ENCODE measurements around the gene CAPRIN1. TPM values are rescaled to one million over a fixed set of nuclear protein-coding genes. Genes with fewer than 3 reads are reported as not detected.

The CAPRIN1 gene
- total and polyA plus RNA-seq, 10 of the 15 experiments (the other 5 are each of a cell fraction or from before 2014, with no cell fraction given) = 50.4 to 228 (median 191) TPM

GRCh38 chr11:34063061-34063795, 11.7 kb downstream of the CAPRIN1 start:
- 84% methylated on average over 2 of the region's 2 CpGs for WGBS (ENCODE audit: insufficient coverage, insufficient replicate concordance, low lambda C conversion rate, missing lambda C conversion rate)
- ChIA-PET RAD21 (ENCODE audit: unreplicated experiment) (no interaction called here), SMC1A (ENCODE audit: uncharacterized antibody, unreplicated experiment) (interaction anchor here (1.2 to 3.2 kb wide), 4 partner anchors 10 to 59 kb away, joined by 3 to 18 read pairs (median 10); partner anchors contain the start of gene CAPRIN1), POLR2A (interaction anchor here (0.6 to 1.3 kb wide), 5 partner anchors 13 to 414 kb away, joined by 3 to 8 read pairs (median 5); partner anchors contain the start of gene NAT10), CTCF (interaction anchor here (0.7 to 1.1 kb wide), 3 partner anchors 9 to 74 kb away, joined by 3 to 8 read pairs (median 4); no protein-coding TSS in a partner anchor)
- DNase-seq (ENCODE audit: low read depth, low spot score) (no peak), ATAC-seq (no peak), FAIRE-seq (no peak)
- intact Hi-C loops (cut with micrococcal nuclease; ENCODE audit: unreplicated experiment) (no loop called here), in situ Hi-C loops (cut with MboI) (no loop called here)
- Histone ChIP-seq H3K4me3 (no peak overlapping the region), H3K36me3 (ENCODE audit: control insufficient read depth in 2 of 2, insufficient read depth in 2 of 2, low read length in 1 of 2) (peaks cover 3 to 20% of the 10 kb centered on the region in 2 experiments), H4K20me1 (ENCODE audit: control insufficient read depth, insufficient read depth) (no peaks in the 10 kb centered on the region), H3K27me3 (replicated peaks in 1 of 2; ENCODE audit: control insufficient read depth in 2 of 2, insufficient read depth in 2 of 2, low read length in 1 of 2) (no peaks in the 10 kb centered on the region), H2AFZ (ENCODE audit: control insufficient read depth, low read depth, low read length) (no peak overlapping the region), H3K9me3 (replicated peaks; ENCODE audit: control insufficient read depth, insufficient read depth, low read length) (no peaks in the 10 kb centered on the region), H3K27ac (ENCODE audit: control insufficient read depth, insufficient read depth) (no peak overlapping the region), H3K4me2 (ENCODE audit: control insufficient read depth, insufficient read depth) (no peak overlapping the region), H3K9ac (ENCODE audit: control insufficient read depth, insufficient read depth, low read length) (no peak overlapping the region), H3K79me2 (ENCODE audit: control insufficient read depth, insufficient read depth, low read length) (peaks cover 92% of the 10 kb centered on the region), H3K4me1 (ENCODE audit: control insufficient read depth, insufficient read depth, low read length) (peaks cover 31% of the 10 kb centered on the region)
- TSS peak; percentile 16 for BruUV-seq (replicated peaks)
- TF ChIP-seq, protein P1, sequence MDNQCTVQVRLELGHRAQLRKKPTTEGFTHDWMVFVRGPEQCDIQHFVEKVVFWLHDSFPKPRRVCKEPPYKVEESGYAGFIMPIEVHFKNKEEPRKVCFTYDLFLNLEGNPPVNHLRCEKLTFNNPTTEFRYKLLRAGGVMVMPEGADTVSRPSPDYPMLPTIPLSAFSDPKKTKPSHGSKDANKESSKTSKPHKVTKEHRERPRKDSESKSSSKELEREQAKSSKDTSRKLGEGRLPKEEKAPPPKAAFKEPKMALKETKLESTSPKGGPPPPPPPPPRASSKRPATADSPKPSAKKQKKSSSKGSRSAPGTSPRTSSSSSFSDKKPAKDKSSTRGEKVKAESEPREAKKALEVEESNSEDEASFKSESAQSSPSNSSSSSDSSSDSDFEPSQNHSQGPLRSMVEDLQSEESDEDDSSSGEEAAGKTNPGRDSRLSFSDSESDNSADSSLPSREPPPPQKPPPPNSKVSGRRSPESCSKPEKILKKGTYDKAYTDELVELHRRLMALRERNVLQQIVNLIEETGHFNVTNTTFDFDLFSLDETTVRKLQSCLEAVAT (IDR thresholded peaks at IDR 0.05) = no peak
- TF ChIP-seq CBFB (IDR thresholded peaks at IDR 0.05; ENCODE audit: low read depth) (no peak), RAD51 (IDR thresholded peaks at IDR 0.05) (no peak), CEBPB (IDR thresholded peaks at IDR 0.05; ENCODE audit: borderline replicate concordance in 1 of 2, low read depth in 2 of 2, low read length in 2 of 2) (no peak), CHD4 (IDR thresholded peaks at IDR 0.05) (no peak), PBX3 (IDR thresholded peaks at IDR 0.05; ENCODE audit: insufficient replicate concordance, low read depth, low read length) (no peak), ZBTB40 (IDR thresholded peaks at IDR 0.05; ENCODE audit: borderline replicate concordance) (no peak), BMI1 (IDR thresholded peaks at IDR 0.05; ENCODE audit: borderline replicate concordance) (no peak), RCOR1 (conservative IDR thresholded peaks at IDR 0.05; ENCODE audit: low read depth, low read length) (no peak), IKZF2 (IDR thresholded peaks at IDR 0.05) (no peak), TCF7 (IDR thresholded peaks at IDR 0.05; ENCODE audit: borderline replicate concordance) (no peak)
- TF ChIP-seq, protein P2, sequence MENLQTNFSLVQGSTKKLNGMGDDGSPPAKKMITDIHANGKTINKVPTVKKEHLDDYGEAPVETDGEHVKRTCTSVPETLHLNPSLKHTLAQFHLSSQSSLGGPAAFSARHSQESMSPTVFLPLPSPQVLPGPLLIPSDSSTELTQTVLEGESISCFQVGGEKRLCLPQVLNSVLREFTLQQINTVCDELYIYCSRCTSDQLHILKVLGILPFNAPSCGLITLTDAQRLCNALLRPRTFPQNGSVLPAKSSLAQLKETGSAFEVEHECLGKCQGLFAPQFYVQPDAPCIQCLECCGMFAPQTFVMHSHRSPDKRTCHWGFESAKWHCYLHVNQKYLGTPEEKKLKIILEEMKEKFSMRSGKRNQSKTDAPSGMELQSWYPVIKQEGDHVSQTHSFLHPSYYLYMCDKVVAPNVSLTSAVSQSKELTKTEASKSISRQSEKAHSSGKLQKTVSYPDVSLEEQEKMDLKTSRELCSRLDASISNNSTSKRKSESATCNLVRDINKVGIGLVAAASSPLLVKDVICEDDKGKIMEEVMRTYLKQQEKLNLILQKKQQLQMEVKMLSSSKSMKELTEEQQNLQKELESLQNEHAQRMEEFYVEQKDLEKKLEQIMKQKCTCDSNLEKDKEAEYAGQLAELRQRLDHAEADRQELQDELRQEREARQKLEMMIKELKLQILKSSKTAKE (IDR thresholded peaks at IDR 0.05; ENCODE audit: low read depth, poor library complexity, severe bottlenecking) = no peak

All from GM12878 (cell line).